ENCODE results near the gene TAS2R3.

TAS2R3 gene

GRCh38 chr7:141785706-141786552 is 22.0 kb downstream of the TAS2R3 start:
- peak; percentile 14 for DNase-seq (ENCODE audit: low read depth, low spot score)

GRCh38 chr7:141788296-141788695 is 24.4 kb downstream of the TAS2R3 start:
- DNase-seq (ENCODE audit: low read depth, low spot score), result no peak

- DNase-seq (ENCODE audit: low read depth, low spot score), result no peak
These were observed 26.0 kb downstream of the TAS2R3 start, which contains the start of gene TAS2R5 for GRCh38 chr7:141789917-141790316. TAS2R5 (plus strand) TSS chr7:141790217; CDS start chr7:141790362, 145 bp downstream.

- DNase-seq (ENCODE audit: low read depth, low spot score), result no peak
These were observed 28.6 kb downstream of the TAS2R3 start for GRCh38 chr7:141792526-141792925.
